GM20000 (cell line): ENCODE measurements around the gene DNMT3A.

Source experiments
- DNase-seq: peaks from one replicate; pipeline ENCODE4 v3.0.0; 2012; ENCODE audit warnings: low spot score
- CTCF ChIP-seq: IDR thresholded peaks from 2 replicates; pipeline ENCODE4 v1.5.1; 2012; ENCODE audit warnings: mild to moderate bottlenecking, control low read depth; ENCODE audit errors: extremely low read depth, missing control alignments

DNMT3A gene

GRCh38 chr2:25240636-25241035 is 101.1 kb downstream of the DNMT3A start:
- TF ChIP-seq CTCF: no peak
- DNase-seq: no peak

- TF ChIP-seq CTCF: no peak
- no peak for DNase-seq
Observed at GRCh38 chr2:25238920-25239319, 102.8 kb downstream of the DNMT3A start.

GRCh38 chr2:25237764-25238163 is 104.0 kb downstream of the DNMT3A start:
- no peak for TF ChIP-seq CTCF
- DNase-seq: no peak

GRCh38 chr2:25236736-25237135 is 105.0 kb downstream of the DNMT3A start:
- TF ChIP-seq CTCF: no peak
- no peak for DNase-seq

GRCh38 chr2:25234738-25235137 is 107.0 kb downstream of the DNMT3A start:
- DNase-seq: no peak
- no peak for TF ChIP-seq CTCF

- DNase-seq: no peak
- TF ChIP-seq CTCF: no peak
Observed at GRCh38 chr2:25233916-25234605, 107.7 kb downstream of the DNMT3A start.

DNA sequence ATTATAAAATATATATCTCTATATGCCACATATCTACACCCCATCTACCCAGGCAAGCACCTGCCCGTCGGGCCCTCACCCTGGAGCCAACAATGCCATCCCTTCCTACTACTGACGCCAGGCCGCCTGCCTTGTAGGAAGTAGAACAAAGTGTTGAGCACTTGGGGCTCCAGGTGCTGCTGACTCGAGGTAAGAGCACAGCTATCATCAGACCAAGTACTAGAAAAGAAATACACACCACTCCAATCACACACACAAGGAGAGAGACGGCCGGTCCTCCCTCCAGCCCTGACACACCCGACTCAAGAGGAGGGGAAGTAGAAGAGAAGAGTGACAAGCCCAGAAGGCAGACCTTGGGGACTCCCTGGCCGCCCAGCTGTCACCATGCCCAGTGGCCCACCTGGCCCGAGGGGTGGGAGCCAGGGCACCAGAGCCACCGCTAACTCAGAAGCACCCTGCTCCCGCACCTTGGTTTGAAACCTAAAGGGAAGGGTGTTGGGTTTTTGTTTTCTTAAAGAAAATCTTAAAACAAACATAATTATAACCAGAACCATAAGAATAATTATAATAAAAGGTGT is 109.4 kb downstream of the DNMT3A start:
- TF ChIP-seq CTCF: no peak
- DNase-seq: no peak
